DOHH2 (cell line): Measurements from ENCODE around the gene SSNA1.

ENCODE experiments used
- H3F3A ChIP-seq: fragments of 200-600 bp; sonication (generic), shearing (Covaris generic); 2 replicates; pipeline ENCODE4 v1.6.0; 2016; ENCODE audit warnings: antibody characterized with exemption, mild to moderate bottlenecking; ENCODE audit not compliant: control insufficient read depth, insufficient read depth
- H3K27ac ChIP-seq: fragments of 200-600 bp; sonication (generic); 2 replicates; pipeline ENCODE4 v1.5.1; 2014; ENCODE audit warnings: low read depth, mild to moderate bottlenecking, low read length, moderate library complexity
- H3K27me3 ChIP-seq: fragments of 200-600 bp; sonication (generic); 2 replicates; pipeline ENCODE4 v1.6.1; 2014; ENCODE audit warnings: mild to moderate bottlenecking, low read length, mixed read lengths; ENCODE audit not compliant: control insufficient read depth
- H3K36me3 ChIP-seq: fragments of 200-600 bp; sonication (generic); 2 replicates; pipeline ENCODE4 v1.6.1; 2014; ENCODE audit warnings: mild to moderate bottlenecking, low read length, moderate library complexity, mixed read lengths; ENCODE audit not compliant: control insufficient read depth
- H3K4me1 ChIP-seq: fragments of 200-600 bp; sonication (generic); 2 replicates; pipeline ENCODE4 v1.6.1; 2014; ENCODE audit warnings: mild to moderate bottlenecking, low read length, mixed read lengths; ENCODE audit not compliant: control insufficient read depth
- H3K4me2 ChIP-seq: fragments of 200-600 bp; sonication (generic); 2 replicates; pipeline ENCODE4 v1.6.0; 2014; ENCODE audit warnings: mild to moderate bottlenecking, low read length, moderate library complexity
- H3K4me3 ChIP-seq: fragments of 200-600 bp; sonication (generic); 2 replicates; pipeline ENCODE4 v1.5.1; 2014; ENCODE audit warnings: mild to moderate bottlenecking, low read length, mixed read lengths
- H3K79me2 ChIP-seq: fragments of 200-600 bp; sonication (generic); 2 replicates; pipeline ENCODE4 v1.6.1; 2014; ENCODE audit warnings: mild to moderate bottlenecking, low read length, mixed read lengths; ENCODE audit not compliant: control insufficient read depth
- H3K9me2 ChIP-seq: fragments of 200-600 bp; sonication (generic); replicated peaks from 2 replicates; pipeline ENCODE4 v1.6.1; 2014; ENCODE audit warnings: mild to moderate bottlenecking, low read length, mixed read lengths; ENCODE audit not compliant: control insufficient read depth
- H3K9me3 ChIP-seq: fragments of 200-600 bp; sonication (generic); 2 replicates; pipeline ENCODE4 v1.6.1; 2014; ENCODE audit warnings: antibody characterized with exemption, low read length, mixed read lengths; ENCODE audit not compliant: control insufficient read depth, insufficient read depth
- H4K20me1 ChIP-seq: fragments of 200-600 bp; sonication (generic); 2 replicates; pipeline ENCODE4 v1.6.0; 2014; ENCODE audit warnings: low read depth, mild to moderate bottlenecking, antibody characterized with exemption, low read length, moderate library complexity; ENCODE audit not compliant: control insufficient read depth, insufficient read depth
- EZH2phosphoT487 ChIP-seq: fragments of 200-600 bp; sonication (generic); IDR thresholded peaks from 2 replicates; pipeline ENCODE4 v1.6.1; 2017; ENCODE audit warnings: borderline replicate concordance, mild to moderate bottlenecking, antibody characterized with exemption, low read length, moderate library complexity, mixed read lengths
- TF ChIP-seq, protein P1 (sequence below): fragments of 200-600 bp; sonication (generic); IDR thresholded peaks from one replicate; pipeline ENCODE4 v1.5.1; 2014; ENCODE audit warnings: antibody characterized with exemption, mild to moderate bottlenecking, low read depth, low read length; ENCODE audit not compliant: poor library complexity, severe bottlenecking

SSNA1 gene

GRCh38 chr9:137189297-137190295 is 1.1 kb downstream of the SSNA1 start:
- TF ChIP-seq, protein P1, sequence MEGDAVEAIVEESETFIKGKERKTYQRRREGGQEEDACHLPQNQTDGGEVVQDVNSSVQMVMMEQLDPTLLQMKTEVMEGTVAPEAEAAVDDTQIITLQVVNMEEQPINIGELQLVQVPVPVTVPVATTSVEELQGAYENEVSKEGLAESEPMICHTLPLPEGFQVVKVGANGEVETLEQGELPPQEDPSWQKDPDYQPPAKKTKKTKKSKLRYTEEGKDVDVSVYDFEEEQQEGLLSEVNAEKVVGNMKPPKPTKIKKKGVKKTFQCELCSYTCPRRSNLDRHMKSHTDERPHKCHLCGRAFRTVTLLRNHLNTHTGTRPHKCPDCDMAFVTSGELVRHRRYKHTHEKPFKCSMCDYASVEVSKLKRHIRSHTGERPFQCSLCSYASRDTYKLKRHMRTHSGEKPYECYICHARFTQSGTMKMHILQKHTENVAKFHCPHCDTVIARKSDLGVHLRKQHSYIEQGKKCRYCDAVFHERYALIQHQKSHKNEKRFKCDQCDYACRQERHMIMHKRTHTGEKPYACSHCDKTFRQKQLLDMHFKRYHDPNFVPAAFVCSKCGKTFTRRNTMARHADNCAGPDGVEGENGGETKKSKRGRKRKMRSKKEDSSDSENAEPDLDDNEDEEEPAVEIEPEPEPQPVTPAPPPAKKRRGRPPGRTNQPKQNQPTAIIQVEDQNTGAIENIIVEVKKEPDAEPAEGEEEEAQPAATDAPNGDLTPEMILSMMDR: no peak
- no peak for TF ChIP-seq EZH2phosphoT487
- Histone ChIP-seq H3K4me2 (peak overlapping the region; percentile 72), H3F3A (no peaks in the 10 kb centered on the region), H3K9me3 (no peaks in the 10 kb centered on the region), H4K20me1 (no peaks in the 10 kb centered on the region), H3K27ac (peak overlapping the region; percentile 83), H3K4me1 (peaks cover 29% of the 10 kb centered on the region), H3K36me3 (peaks cover 49% of the 10 kb centered on the region), H3K9me2 (no peaks in the 10 kb centered on the region), H3K27me3 (no peaks in the 10 kb centered on the region), H3K79me2 (peaks cover 59% of the 10 kb centered on the region), H3K4me3 (peak overlapping the region; percentile 95)

DNA sequence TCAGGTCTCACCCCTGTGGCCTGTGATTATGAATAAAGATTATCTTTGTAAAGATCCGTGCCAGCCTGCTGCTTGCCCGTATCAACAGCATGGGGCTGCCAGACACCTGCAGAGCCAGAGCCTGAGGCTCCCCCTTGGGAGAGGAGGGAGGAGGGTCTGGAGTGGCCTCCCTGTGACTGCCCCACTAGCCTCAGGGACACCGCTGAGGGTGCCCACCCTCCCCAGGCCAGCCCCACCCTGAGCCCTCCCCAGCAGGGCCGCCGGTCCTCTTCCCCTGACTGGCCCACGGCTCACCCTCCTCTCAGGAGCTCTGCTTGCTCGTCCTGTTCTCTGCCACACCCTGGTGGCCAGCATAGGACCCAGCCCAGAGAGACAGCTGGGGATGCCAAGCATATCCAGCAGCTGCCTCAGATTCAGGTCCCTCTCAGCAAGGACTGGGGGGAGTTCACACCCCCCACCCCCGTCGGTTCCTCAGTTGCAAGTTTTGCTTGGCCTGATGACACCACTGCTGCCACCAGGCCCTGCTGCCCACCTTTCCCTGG is 1.9 kb downstream of the SSNA1 start:
- H3K36me3 ChIP-seq: peaks cover 44% of the 10 kb centered on the region
- peak overlapping the region; percentile 72 for H3K4me2 ChIP-seq
- H3K79me2 ChIP-seq: peaks cover 54% of the 10 kb centered on the region

DNA sequence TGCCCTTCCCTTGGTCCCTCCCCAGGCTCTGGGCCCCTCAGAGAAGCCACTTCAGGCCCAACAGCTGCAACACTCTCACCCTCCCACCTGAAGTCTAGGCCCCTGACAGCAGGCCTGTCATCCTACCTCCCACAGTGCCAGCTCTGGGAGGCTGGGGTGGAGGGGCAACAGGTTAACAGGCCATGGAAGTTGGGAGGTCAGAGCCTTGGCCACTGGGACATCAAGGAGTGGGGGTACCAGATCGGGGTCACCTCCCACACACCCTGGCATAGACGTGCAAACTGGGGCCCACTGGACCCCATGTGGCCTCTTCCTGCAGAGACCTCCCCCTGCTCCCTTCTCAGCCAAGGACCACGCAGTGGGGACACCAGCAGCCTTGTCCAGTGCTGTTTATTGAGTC is 2.8 kb downstream of the SSNA1 start:
- Histone ChIP-seq H4K20me1 (no peaks in the 10 kb centered on the region), H3K4me1 (peaks cover 29% of the 10 kb centered on the region), H3K27ac (no peak overlapping the region), H3K36me3 (peaks cover 39% of the 10 kb centered on the region), H3K9me3 (no peaks in the 10 kb centered on the region), H3K27me3 (no peaks in the 10 kb centered on the region), H3F3A (no peaks in the 10 kb centered on the region), H3K4me2 (no peak overlapping the region), H3K9me2 (no peaks in the 10 kb centered on the region), H3K79me2 (peaks cover 45% of the 10 kb centered on the region), H3K4me3 (no peak overlapping the region)
- TF ChIP-seq EZH2phosphoT487: no peak
- TF ChIP-seq, protein P1: no peak

More for the DNA sequence above, 1.9 kb downstream of the SSNA1 start:
- peaks cover 29% of the 10 kb centered on the region for H3K4me1 ChIP-seq
- no peak overlapping the region for H3K27ac ChIP-seq
- TF ChIP-seq, protein P1: no peak
- no peak for TF ChIP-seq EZH2phosphoT487
- no peaks in the 10 kb centered on the region for H3K27me3 ChIP-seq
- no peaks in the 10 kb centered on the region for H4K20me1 ChIP-seq
- H3K9me2 ChIP-seq: no peaks in the 10 kb centered on the region
- H3F3A ChIP-seq: no peaks in the 10 kb centered on the region
- no peaks in the 10 kb centered on the region for H3K9me3 ChIP-seq
- peak overlapping the region; percentile 95 for H3K4me3 ChIP-seq
